Upper lobe of right lung (tissue), 1 donor: ENCODE results near the gene GPR61. TPM values are rescaled to one million over a fixed set of nuclear protein-coding genes. Genes with fewer than 3 reads are reported as not detected.

ENCODE experiments used
- ATAC-seq: fragments of 200-7000 bp; cut with Tn5 transposase; one replicate; pipeline ENCODE4 v1.9.1; 2020; ENCODE audit warnings: mild to moderate bottlenecking, moderate library complexity
- DNase-seq: peaks from one replicate; pipeline ENCODE4 v3.0.0-alpha.2; 2020
- H3K27ac ChIP-seq: fragments of 200-600 bp; one replicate; pipeline ENCODE4 v1.8.0; 2022
- H3K27me3 ChIP-seq: fragments of 200-600 bp; one replicate; pipeline ENCODE4 v1.8.0; 2022; ENCODE audit warnings: mild to moderate bottlenecking
- H3K36me3 ChIP-seq: fragments of 200-600 bp; one replicate; pipeline ENCODE4 v1.8.0; 2022
- H3K4me1 ChIP-seq: fragments of 200-600 bp; one replicate; pipeline ENCODE4 v1.8.0; 2022
- H3K4me3 ChIP-seq: fragments of 200-600 bp; one replicate; pipeline ENCODE4 v1.8.0; 2022; ENCODE audit warnings: mild to moderate bottlenecking
- H3K9me3 ChIP-seq: fragments of 200-600 bp; one replicate; pipeline ENCODE4 v1.8.0; 2022
- CTCF ChIP-seq: fragments of 200-600 bp; IDR thresholded peaks from one replicate; pipeline ENCODE4 v1.8.0; 2022; ENCODE audit warnings: antibody characterized with exemption
- intact Hi-C: fragments of 100-400 bp; cut with DNase I; formaldehyde crosslinking; loops from one replicate; pipeline ENCODE4 v1.11.0; 2022
- long read RNA-seq: library from polyadenylated mRNA; unstranded; transcript quantifications from one replicate; pipeline ENCODE4 v2.0.0, GENCODE V29; 2021
- total RNA-seq: library from RNA; stranded (reverse); fragmentation: NEBNext Ultra II Directional; extraction: Animal tissue kit (Norgen Biotek cat#: 25700); gene quantifications from one replicate; pipeline ENCODE4 v1.2.1, GENCODE V29; 2021
- donor health status: DM: no; HTN: yes; CAD: no; lungs with severe emphysema.

The GPR61 gene, protein sequence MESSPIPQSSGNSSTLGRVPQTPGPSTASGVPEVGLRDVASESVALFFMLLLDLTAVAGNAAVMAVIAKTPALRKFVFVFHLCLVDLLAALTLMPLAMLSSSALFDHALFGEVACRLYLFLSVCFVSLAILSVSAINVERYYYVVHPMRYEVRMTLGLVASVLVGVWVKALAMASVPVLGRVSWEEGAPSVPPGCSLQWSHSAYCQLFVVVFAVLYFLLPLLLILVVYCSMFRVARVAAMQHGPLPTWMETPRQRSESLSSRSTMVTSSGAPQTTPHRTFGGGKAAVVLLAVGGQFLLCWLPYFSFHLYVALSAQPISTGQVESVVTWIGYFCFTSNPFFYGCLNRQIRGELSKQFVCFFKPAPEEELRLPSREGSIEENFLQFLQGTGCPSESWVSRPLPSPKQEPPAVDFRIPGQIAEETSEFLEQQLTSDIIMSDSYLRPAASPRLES
- total RNA-seq, result not detected
- long read RNA-seq, result 0 reads

DNA sequence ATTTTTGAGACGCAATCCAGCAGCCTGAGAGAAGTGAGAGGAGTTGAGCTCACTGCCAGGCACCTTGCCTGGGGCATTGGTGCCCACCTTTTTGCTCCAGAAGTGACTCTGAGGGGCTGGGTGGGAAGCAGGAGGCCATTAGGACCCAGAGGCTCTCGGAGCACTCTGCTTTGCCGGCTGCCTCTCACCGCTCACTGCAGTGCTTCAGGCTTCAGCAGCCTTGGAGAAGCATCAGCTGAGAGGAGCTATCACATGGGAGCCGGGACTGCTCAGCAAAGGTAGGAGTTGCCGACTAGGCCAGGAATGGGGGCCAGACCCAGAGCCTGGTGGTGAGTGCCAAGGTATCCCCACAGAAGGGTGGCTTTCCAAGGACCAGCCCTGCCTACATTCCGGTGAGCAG, at the start of gene GPR61:
Gene GPR61, plus strand, starts transcription at position 197 of the 400 bp plus-strand sequence. CDS start 3,151 bp downstream, outside the sequence.
- no peak for DNase-seq
- Histone ChIP-seq H3K4me3 (no peak within 1 kb of the TSS), H3K27me3 (no peaks in the 10 kb centered on the region), H3K4me1 (no peaks in the 10 kb centered on the region), H3K27ac (no peak within 1 kb of the TSS), H3K9me3 (no peaks in the 10 kb centered on the region), H3K36me3 (no peaks in the 10 kb centered on the region)
- no peak for ATAC-seq
- intact Hi-C loops, result loop anchor here (10.0 kb wide), 1 partner anchor 235 kb away; no protein-coding TSS in a partner anchor
- no peak for TF ChIP-seq CTCF

- peak; percentile 61 for ATAC-seq
Measured at GRCh38 chr1:109490029-109490933, 49.4 kb upstream of the GPR61 start.

GRCh38 chr1:109490934-109491302, 48.8 kb upstream of the GPR61 start:
- Histone ChIP-seq H3K4me1 (peaks cover 13% of the 10 kb centered on the region), H3K27me3 (no peaks in the 10 kb centered on the region), H3K27ac (no peak overlapping the region), H3K36me3 (peaks cover 10% of the 10 kb centered on the region), H3K9me3 (no peaks in the 10 kb centered on the region), H3K4me3 (no peak overlapping the region)
- no peak for TF ChIP-seq CTCF
- DNase-seq, result no peak
- no peak for ATAC-seq
- intact Hi-C loops, result loop anchor here (5.0 kb wide), 1 partner anchor 41 kb away; no protein-coding TSS in a partner anchor

More at GRCh38 chr1:109490029-109490933, 49.4 kb upstream of the GPR61 start:
- Histone ChIP-seq H3K4me3 (no peak overlapping the region), H3K9me3 (no peaks in the 10 kb centered on the region), H3K4me1 (peaks cover 13% of the 10 kb centered on the region), H3K36me3 (peaks cover 6% of the 10 kb centered on the region), H3K27ac (no peak overlapping the region), H3K27me3 (no peaks in the 10 kb centered on the region)
- intact Hi-C loops, result loop anchor here (5.0 kb wide), 1 partner anchor 42 kb away; no protein-coding TSS in a partner anchor
- DNase-seq, result no peak
- peak; percentile 82 for TF ChIP-seq CTCF

- Histone ChIP-seq H3K4me3 (no peak overlapping the region), H3K27me3 (no peaks in the 10 kb centered on the region), H3K27ac (no peak overlapping the region), H3K4me1 (peaks cover 13% of the 10 kb centered on the region), H3K9me3 (no peaks in the 10 kb centered on the region), H3K36me3 (peaks cover 14% of the 10 kb centered on the region)
- TF ChIP-seq CTCF, result no peak
- ATAC-seq, result no peak
- intact Hi-C loops, result loop anchor here (5.0 kb wide), 1 partner anchor 41 kb away; no protein-coding TSS in a partner anchor
- DNase-seq, result no peak
Measured at GRCh38 chr1:109491372-109491771, 48.3 kb upstream of the GPR61 start.

DNA sequence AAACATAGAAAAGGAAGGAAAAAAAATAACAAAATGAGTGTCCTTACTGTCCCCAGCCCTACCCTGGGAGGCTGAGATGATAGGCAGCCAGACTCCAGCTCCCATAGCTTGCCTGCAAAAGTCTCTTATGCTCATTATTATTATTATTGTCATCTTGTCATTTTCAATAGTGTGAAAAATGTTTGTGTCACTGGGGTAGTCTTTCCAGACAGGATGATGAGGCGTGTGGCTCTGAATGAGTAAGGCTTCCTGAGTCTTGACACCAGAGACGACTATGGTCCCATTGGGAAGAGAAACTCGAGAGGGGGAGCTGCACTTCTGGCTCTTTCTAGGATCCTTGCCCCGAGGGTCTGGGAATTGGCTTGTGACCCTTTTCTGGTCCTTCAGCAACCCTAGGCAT, 46.9 kb upstream of the GPR61 start:
- H3K27me3 ChIP-seq, result no peaks in the 10 kb centered on the region
- no peak for TF ChIP-seq CTCF
- no peaks in the 10 kb centered on the region for H3K9me3 ChIP-seq
- peaks cover 13% of the 10 kb centered on the region for H3K4me1 ChIP-seq
- intact Hi-C loops, result loop anchor here (5.0 kb wide), 1 partner anchor 40 kb away; no protein-coding TSS in a partner anchor
- H3K27ac ChIP-seq, result no peak overlapping the region
- peaks cover 20% of the 10 kb centered on the region for H3K36me3 ChIP-seq
- ATAC-seq, result no peak
- DNase-seq, result no peak
- no peak overlapping the region for H3K4me3 ChIP-seq
